GM04504 (cell line): Measurements from ENCODE around the gene NTRK2.

Experiments used
- DNase-seq: peaks from one replicate; pipeline ENCODE4 v3.0.0-alpha.2; 2012; ENCODE audit warnings: low read depth

The NTRK2 gene

GRCh38 chr9:84983749-84984148, 314.2 kb downstream of the NTRK2 start:
- no peak for DNase-seq

GRCh38 chr9:84988621-84989020, 319.1 kb downstream of the NTRK2 start:
- DNase-seq, result no peak

GRCh38 chr9:84990416-84990815, 320.9 kb downstream of the NTRK2 start:
- DNase-seq, result no peak

GRCh38 chr9:84990850-84991513, 321.5 kb downstream of the NTRK2 start:
- DNase-seq, result no peak

GRCh38 chr9:84991514-84991870, 322.0 kb downstream of the NTRK2 start:
- DNase-seq, result no peak

GRCh38 chr9:84992381-84992780, 322.9 kb downstream of the NTRK2 start:
- no peak for DNase-seq

- no peak for DNase-seq
Measured at GRCh38 chr9:84993105-84993504, 323.6 kb downstream of the NTRK2 start.

- DNase-seq, result no peak
Measured at GRCh38 chr9:84996029-84996428, 326.5 kb downstream of the NTRK2 start.

- no peak for DNase-seq
Measured at GRCh38 chr9:84996716-84997115, 327.2 kb downstream of the NTRK2 start.

- DNase-seq, result no peak
Measured at GRCh38 chr9:84997472-84997871, 327.9 kb downstream of the NTRK2 start.

GRCh38 chr9:84998639-84999038, 329.1 kb downstream of the NTRK2 start:
- DNase-seq, result no peak

GRCh38 chr9:84999788-85000187, 330.3 kb downstream of the NTRK2 start:
- no peak for DNase-seq

- DNase-seq, result no peak
Measured at GRCh38 chr9:85001925-85002324, 332.4 kb downstream of the NTRK2 start.

GRCh38 chr9:85004818-85005413, 335.4 kb downstream of the NTRK2 start:
- DNase-seq, result no peak

- DNase-seq, result no peak
Measured at GRCh38 chr9:85007748-85008147, 338.2 kb downstream of the NTRK2 start.

GRCh38 chr9:85008215-85008614, 338.7 kb downstream of the NTRK2 start:
- DNase-seq, result no peak

GRCh38 chr9:85009251-85009650, 339.7 kb downstream of the NTRK2 start:
- no peak for DNase-seq

GRCh38 chr9:85013703-85014102, 344.2 kb downstream of the NTRK2 start:
- no peak for DNase-seq

GRCh38 chr9:85014292-85014691, 344.8 kb downstream of the NTRK2 start:
- DNase-seq, result no peak

GRCh38 chr9:85016384-85017006, 347.0 kb downstream of the NTRK2 start:
- DNase-seq, result no peak

- no peak for DNase-seq
Measured at GRCh38 chr9:85020791-85021190, 351.3 kb downstream of the NTRK2 start.

- no peak for DNase-seq
Measured at GRCh38 chr9:85021686-85022085, 352.2 kb downstream of the NTRK2 start.

GRCh38 chr9:85024374-85024773, 354.8 kb downstream of the NTRK2 start:
- no peak for DNase-seq

GRCh38 chr9:85025638-85026037, 356.1 kb downstream of the NTRK2 start:
- DNase-seq, result no peak
